Peyer's patch (tissue), 4 donors: Measurements from ENCODE around the gene SP6. TPM values are rescaled to one million over a fixed set of nuclear protein-coding genes. Genes with fewer than 3 reads are reported as not detected.

Source experiments
- DNase-seq, 3 donors: peaks; one replicate each; pipeline ENCODE4 v3.0.0-alpha.2; 2017 to 2019
- H3K27ac ChIP-seq, 4 donors: fragments of 200-600 bp; sonication (generic); one replicate each; pipeline ENCODE4 v1.5.1; 2016 to 2019
- H3K27me3 ChIP-seq, 2 donors: fragments of 200-600 bp; sonication (generic); one replicate each; pipeline ENCODE4 v1.5.1; 2019
- H3K36me3 ChIP-seq, 3 donors: fragments of 200-600 bp; sonication (generic); one replicate each; pipeline ENCODE4 v1.5.1; 2016 to 2019
- H3K4me1 ChIP-seq, 4 donors: fragments of 200-600 bp; sonication (generic); one replicate each; pipeline ENCODE4 v1.5.1; 2016 to 2019
- H3K4me3 ChIP-seq, 4 donors: fragments of 200-600 bp; sonication (generic); 1 replicate in 3 of 4; 2 replicates in 1 of 4; pipeline ENCODE4 v1.5.1; 2016 to 2019; ENCODE audit warnings: mild to moderate bottlenecking in 1 of 4
- H3K9me3 ChIP-seq, 4 donors: fragments of 200-600 bp; sonication (generic); one replicate each; pipeline ENCODE4 v1.5.1; 2016 to 2019; ENCODE audit warnings: mild to moderate bottlenecking in 1 of 4
- POLR2A ChIP-seq, 2 donors: fragments of 450-650 bp; IDR thresholded peaks; one replicate each; pipeline ENCODE4 v1.5.1; 2017; ENCODE audit warnings: antibody characterized with exemption in 2 of 2, mild to moderate bottlenecking in 2 of 2, moderate library complexity in 2 of 2
- total RNA-seq, 4 donors: library from RNA; depleted of rRNA; stranded (reverse); fragments of >200 nt; gene quantifications; one replicate each; pipeline ENCODE4 v1.1.0, GENCODE V29; 2016
- TF ChIP-seq, protein P1 (sequence below), 6 experiments: fragments of 450-650 bp in 4 of 6; fragments of 200-600 bp in 2 of 6; sonication (generic) in 1 of 6; IDR thresholded peaks; one replicate each; pipeline ENCODE4 v1.5.1; 2017 to 2019; ENCODE audit warnings: antibody characterized with exemption in 6 of 6, mild to moderate bottlenecking in 3 of 6, moderate library complexity in 1 of 6

The SP6 gene
- total RNA-seq, 4 donors from 2014 or later, result 3.3 to 27.0 (median 16.6) TPM

DNA sequence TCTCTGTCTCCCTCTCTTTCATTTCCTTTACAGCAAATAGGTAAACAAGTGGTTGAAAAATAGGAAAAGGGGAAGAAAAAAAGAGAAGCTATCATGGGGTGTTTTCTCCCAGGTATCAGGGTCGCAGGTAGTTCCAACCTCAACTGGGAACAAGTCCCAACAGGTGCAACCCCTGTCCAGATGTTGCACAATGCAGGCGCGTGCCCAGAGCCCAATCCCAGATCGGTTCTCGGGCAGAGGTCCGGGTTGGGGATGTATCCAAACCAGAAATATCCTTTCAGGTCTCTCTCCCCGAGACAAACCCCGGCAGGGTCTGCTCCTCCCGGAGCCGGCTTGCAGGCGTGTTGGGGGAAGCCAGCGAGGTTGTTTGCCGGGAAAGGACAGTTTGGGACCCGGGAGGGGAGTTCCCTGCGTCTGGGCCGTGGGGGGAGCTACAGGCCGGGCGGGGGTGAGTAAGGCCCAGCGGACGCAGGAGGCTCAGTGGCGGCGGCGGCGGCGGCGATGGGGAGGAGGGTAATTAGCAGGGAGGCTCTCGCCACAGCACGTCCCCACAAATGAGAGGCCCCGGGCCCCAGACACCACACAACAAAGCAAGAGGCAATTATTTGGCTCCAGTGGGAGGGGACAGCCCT lies 21.2 kb upstream of the SP6 start:
- peak overlapping the region in 1 of 4 donors; percentile 2 for H3K4me3 ChIP-seq
- no peak overlapping the region for H3K27ac ChIP-seq
- no peaks in the 10 kb centered on the region for H3K9me3 ChIP-seq
- DNase-seq, result no peak
- TF ChIP-seq, protein P1, sequence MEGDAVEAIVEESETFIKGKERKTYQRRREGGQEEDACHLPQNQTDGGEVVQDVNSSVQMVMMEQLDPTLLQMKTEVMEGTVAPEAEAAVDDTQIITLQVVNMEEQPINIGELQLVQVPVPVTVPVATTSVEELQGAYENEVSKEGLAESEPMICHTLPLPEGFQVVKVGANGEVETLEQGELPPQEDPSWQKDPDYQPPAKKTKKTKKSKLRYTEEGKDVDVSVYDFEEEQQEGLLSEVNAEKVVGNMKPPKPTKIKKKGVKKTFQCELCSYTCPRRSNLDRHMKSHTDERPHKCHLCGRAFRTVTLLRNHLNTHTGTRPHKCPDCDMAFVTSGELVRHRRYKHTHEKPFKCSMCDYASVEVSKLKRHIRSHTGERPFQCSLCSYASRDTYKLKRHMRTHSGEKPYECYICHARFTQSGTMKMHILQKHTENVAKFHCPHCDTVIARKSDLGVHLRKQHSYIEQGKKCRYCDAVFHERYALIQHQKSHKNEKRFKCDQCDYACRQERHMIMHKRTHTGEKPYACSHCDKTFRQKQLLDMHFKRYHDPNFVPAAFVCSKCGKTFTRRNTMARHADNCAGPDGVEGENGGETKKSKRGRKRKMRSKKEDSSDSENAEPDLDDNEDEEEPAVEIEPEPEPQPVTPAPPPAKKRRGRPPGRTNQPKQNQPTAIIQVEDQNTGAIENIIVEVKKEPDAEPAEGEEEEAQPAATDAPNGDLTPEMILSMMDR (IDR thresholded peaks at IDR 0.05), result no peak
- TF ChIP-seq POLR2A (IDR thresholded peaks at IDR 0.05), result no peak
- H3K36me3 ChIP-seq, result no peaks in the 10 kb centered on the region
- H3K27me3 ChIP-seq, result no peaks in the 10 kb centered on the region
- peaks cover 0 to 7% (median 3%) of the 10 kb centered on the region in 4 donors for H3K4me1 ChIP-seq

DNA sequence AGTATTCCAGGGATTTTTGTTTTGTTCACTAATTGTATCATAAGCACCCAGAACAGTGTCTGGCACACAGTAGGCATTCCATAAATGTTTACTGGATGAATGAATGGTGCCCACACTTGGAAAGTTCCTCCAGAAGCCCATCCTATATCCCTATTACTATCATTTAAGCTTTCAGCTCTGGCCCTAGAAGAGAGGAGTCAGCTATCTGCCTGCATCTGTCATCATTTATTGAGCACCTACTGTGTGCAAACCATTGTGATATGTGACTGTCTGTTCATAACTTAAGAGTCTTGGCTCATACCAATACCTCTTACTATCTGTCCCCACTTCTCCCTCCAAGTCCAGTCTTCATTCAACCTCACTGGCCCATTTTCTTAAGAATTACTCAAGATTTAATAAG lies 20.1 kb upstream of the SP6 start:
- TF ChIP-seq POLR2A (IDR thresholded peaks at IDR 0.05), result no peak
- TF ChIP-seq, protein P1 (IDR thresholded peaks at IDR 0.05), result no peak
- H3K4me3 ChIP-seq, result no peak overlapping the region
- no peaks in the 10 kb centered on the region for H3K36me3 ChIP-seq
- H3K4me1 ChIP-seq, result peaks cover 0 to 7% (median 3%) of the 10 kb centered on the region in 4 donors
- DNase-seq, result no peak
- H3K27ac ChIP-seq, result no peak overlapping the region
- H3K27me3 ChIP-seq, result no peaks in the 10 kb centered on the region
- H3K9me3 ChIP-seq, result no peaks in the 10 kb centered on the region

DNA sequence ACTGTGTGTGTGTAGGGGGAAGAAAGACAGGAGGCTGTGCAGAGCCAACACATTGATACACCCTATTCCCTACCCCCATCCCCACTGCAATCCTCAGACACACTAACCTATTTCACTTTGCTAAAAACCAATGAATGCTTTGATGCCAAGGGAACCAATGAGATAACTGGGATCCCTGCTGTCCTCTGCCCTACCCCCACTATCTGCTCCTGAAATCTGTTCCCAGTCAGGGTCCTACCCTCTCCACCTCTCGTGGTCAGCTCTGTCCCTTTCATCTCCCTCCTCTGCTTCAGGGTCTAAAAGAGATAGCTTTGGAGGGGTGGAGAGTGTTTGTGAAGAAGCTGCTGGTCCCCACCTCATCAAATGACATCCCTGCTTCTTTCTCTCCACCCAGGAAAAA lies 19.1 kb upstream of the SP6 start:
- no peak for TF ChIP-seq POLR2A (IDR thresholded peaks at IDR 0.05)
- TF ChIP-seq, protein P1 (IDR thresholded peaks at IDR 0.05), result no peak
- H3K9me3 ChIP-seq, result no peaks in the 10 kb centered on the region
- H3K27me3 ChIP-seq, result no peaks in the 10 kb centered on the region

DNA sequence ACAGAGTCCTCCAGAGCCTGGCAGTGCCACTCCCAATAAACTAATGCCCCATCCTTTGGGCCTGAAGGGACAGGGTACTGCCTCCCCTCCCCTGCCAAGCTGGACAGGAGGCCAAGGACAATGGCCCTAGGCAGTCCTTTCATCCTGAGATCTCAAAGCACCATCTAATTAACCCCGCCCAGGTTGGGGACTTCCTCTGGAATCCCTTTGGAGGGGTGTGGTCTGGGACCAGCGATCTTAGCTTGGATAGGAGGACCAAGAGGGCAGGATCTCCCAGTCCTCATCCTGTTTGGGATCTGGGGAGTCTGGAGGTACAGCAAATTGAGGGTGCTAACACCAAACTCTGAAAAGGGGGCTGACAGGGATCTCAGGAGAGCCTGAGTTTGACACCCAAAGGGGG lies 18.2 kb upstream of the SP6 start:
- H3K27ac ChIP-seq, result no peak overlapping the region
- no peak for TF ChIP-seq POLR2A (IDR thresholded peaks at IDR 0.05)
- TF ChIP-seq, protein P1 (IDR thresholded peaks at IDR 0.05), result no peak
- no peaks in the 10 kb centered on the region for H3K9me3 ChIP-seq
- DNase-seq, result no peak
- H3K27me3 ChIP-seq, result no peaks in the 10 kb centered on the region
- H3K36me3 ChIP-seq, result no peaks in the 10 kb centered on the region
- peaks cover 0 to 10% (median 6%) of the 10 kb centered on the region in 4 donors for H3K4me1 ChIP-seq
- no peak overlapping the region for H3K4me3 ChIP-seq

More for the DNA sequence above, 19.1 kb upstream of the SP6 start:
- H3K4me3 ChIP-seq, result no peak overlapping the region
- no peak for DNase-seq
- peaks cover 0 to 7% (median 3%) of the 10 kb centered on the region in 4 donors for H3K4me1 ChIP-seq
- H3K27ac ChIP-seq, result no peak overlapping the region
- no peaks in the 10 kb centered on the region for H3K36me3 ChIP-seq

DNA sequence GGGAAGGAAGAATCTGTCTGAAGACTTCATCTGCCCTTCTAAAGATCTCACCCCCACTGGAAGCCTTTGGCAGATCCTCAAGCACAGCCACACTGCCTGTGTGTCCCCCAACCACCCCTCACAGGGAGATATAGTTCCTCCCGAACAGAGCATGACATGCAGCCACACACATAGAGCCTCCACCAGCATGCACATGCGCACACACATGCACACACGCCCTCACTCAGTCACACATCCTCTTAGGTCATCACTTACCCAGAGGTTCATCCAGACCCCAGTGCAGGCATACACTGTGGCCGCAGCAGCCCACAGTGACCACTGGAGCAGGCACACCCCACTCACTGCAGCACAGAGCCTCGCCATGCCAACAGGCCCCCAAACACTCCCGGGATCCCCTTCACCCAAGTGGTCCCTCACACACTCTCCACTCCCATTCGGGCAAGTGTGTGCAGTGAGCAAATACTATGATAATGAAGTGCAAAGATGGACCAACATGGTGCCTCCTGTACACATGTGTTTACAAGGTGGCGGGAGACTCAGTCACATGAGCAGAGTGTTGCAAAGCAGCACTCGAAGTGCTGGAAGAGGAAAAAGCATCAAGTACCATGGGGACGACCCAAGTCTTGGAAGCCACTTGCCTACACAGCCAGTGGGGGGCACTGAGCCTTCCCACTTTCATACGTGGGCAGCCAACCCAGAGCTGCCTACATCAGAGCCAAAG lies 17.0 kb upstream of the SP6 start:
- no peaks in the 10 kb centered on the region for H3K36me3 ChIP-seq
- no peak overlapping the region for H3K27ac ChIP-seq
- peaks cover 0 to 11% (median 6%) of the 10 kb centered on the region in 4 donors for H3K4me1 ChIP-seq
- no peaks in the 10 kb centered on the region for H3K9me3 ChIP-seq
- no peak overlapping the region for H3K4me3 ChIP-seq
- TF ChIP-seq POLR2A (IDR thresholded peaks at IDR 0.05), result no peak
- TF ChIP-seq, protein P1 (IDR thresholded peaks at IDR 0.05), result no peak
- no peaks in the 10 kb centered on the region for H3K27me3 ChIP-seq
- no peak for DNase-seq
